ENCODE results near the gene KLHL6. TPM values are rescaled to one million over a fixed set of nuclear protein-coding genes. Genes with fewer than 3 reads are reported as not detected.

KLHL6 gene
- total and polyA plus RNA-seq, 2 of the 13 experiments (the other 11 are each of a cell fraction or from before 2014, with no cell fraction given), result not detected

GRCh38 chr3:183447206-183448001 is 108.1 kb downstream of the KLHL6 start (continued):
- no peak for TF ChIP-seq ZNF276 (CRISPR knock-in tag; IDR thresholded peaks at IDR 0.05; ENCODE audit: low read depth)
- peak; percentile 56 for TF ChIP-seq PHF5A (CRISPR knock-in tag; IDR thresholded peaks at IDR 0.05; ENCODE audit: low read depth, unreplicated experiment)
- no peak for TF ChIP-seq MTF1 (CRISPR knock-in tag; IDR thresholded peaks at IDR 0.05)
- TF ChIP-seq SSRP1 (CRISPR knock-in tag; IDR thresholded peaks at IDR 0.05), result no peak
- no peak for TF ChIP-seq ZNF17 (CRISPR knock-in tag; IDR thresholded peaks at IDR 0.05)
- no peak for TF ChIP-seq ZBTB39 (CRISPR knock-in tag; IDR thresholded peaks at IDR 0.05)
- no peak for TF ChIP-seq SRSF4 (IDR thresholded peaks at IDR 0.05; ENCODE audit: low read depth, low read length, poor library complexity, severe bottlenecking)
- no peak for TF ChIP-seq SRF (IDR thresholded peaks at IDR 0.05; ENCODE audit: low read depth, low read length)
- TF ChIP-seq ZNF749 (CRISPR knock-in tag; IDR thresholded peaks at IDR 0.05; ENCODE audit: borderline replicate concordance), result peak; percentile 65; the same call in 1 of the 2 replicates
- TF ChIP-seq, protein P1, sequence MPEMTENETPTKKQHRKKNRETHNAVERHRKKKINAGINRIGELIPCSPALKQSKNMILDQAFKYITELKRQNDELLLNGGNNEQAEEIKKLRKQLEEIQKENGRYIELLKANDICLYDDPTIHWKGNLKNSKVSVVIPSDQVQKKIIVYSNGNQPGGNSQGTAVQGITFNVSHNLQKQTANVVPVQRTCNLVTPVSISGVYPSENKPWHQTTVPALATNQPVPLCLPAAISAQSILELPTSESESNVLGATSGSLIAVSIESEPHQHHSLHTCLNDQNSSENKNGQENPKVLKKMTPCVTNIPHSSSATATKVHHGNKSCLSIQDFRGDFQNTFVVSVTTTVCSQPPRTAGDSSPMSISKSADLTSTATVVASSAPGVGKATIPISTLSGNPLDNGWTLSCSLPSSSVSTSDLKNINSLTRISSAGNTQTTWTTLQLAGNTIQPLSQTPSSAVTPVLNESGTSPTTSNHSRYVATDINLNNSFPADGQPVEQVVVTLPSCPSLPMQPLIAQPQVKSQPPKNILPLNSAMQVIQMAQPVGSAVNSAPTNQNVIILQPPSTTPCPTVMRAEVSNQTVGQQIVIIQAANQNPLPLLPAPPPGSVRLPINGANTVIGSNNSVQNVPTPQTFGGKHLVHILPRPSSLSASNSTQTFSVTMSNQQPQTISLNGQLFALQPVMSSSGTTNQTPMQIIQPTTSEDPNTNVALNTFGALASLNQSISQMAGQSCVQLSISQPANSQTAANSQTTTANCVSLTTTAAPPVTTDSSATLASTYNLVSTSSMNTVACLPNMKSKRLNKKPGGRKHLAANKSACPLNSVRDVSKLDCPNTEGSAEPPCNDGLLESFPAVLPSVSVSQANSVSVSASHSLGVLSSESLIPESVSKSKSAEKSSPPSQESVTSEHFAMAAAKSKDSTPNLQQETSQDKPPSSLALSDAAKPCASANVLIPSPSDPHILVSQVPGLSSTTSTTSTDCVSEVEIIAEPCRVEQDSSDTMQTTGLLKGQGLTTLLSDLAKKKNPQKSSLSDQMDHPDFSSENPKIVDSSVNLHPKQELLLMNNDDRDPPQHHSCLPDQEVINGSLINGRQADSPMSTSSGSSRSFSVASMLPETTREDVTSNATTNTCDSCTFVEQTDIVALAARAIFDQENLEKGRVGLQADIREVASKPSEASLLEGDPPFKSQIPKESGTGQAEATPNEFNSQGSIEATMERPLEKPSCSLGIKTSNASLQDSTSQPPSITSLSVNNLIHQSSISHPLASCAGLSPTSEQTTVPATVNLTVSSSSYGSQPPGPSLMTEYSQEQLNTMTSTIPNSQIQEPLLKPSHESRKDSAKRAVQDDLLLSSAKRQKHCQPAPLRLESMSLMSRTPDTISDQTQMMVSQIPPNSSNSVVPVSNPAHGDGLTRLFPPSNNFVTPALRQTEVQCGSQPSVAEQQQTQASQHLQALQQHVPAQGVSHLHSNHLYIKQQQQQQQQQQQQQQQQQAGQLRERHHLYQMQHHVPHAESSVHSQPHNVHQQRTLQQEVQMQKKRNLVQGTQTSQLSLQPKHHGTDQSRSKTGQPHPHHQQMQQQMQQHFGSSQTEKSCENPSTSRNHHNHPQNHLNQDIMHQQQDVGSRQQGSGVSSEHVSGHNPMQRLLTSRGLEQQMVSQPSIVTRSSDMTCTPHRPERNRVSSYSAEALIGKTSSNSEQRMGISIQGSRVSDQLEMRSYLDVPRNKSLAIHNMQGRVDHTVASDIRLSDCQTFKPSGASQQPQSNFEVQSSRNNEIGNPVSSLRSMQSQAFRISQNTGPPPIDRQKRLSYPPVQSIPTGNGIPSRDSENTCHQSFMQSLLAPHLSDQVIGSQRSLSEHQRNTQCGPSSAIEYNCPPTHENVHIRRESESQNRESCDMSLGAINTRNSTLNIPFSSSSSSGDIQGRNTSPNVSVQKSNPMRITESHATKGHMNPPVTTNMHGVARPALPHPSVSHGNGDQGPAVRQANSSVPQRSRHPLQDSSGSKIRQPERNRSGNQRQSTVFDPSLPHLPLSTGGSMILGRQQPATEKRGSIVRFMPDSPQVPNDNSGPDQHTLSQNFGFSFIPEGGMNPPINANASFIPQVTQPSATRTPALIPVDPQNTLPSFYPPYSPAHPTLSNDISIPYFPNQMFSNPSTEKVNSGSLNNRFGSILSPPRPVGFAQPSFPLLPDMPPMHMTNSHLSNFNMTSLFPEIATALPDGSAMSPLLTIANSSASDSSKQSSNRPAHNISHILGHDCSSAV (CRISPR knock-in tag; IDR thresholded peaks at IDR 0.05; ENCODE audit: borderline replicate concordance), result no peak
- no peak for TF ChIP-seq PRDM15 (CRISPR knock-in tag; IDR thresholded peaks at IDR 0.05)
- no peak for TF ChIP-seq ZNF615 (CRISPR knock-in tag; IDR thresholded peaks at IDR 0.05; ENCODE audit: borderline replicate concordance)

Measured in HepG2 (cell line).